Mesendoderm (in vitro differentiated cells): ENCODE data around the gene PRKCQ.

ENCODE experiments used
- DNase-seq: peaks from one replicate; pipeline ENCODE4 v3.0.0; 2013
- H2AK5ac ChIP-seq: 2 replicates; pipeline ENCODE4 v1.6.1; 2013; ENCODE audit warnings: low read length, inconsistent platforms
- H2BK120ac ChIP-seq: 2 replicates; pipeline ENCODE4 v1.6.1; 2013; ENCODE audit warnings: low read depth, mild to moderate bottlenecking, low read length, moderate library complexity, mixed read lengths
- H2BK15ac ChIP-seq: replicated peaks from 2 replicates; pipeline ENCODE4 v1.6.1; 2013; ENCODE audit warnings: low read depth, mild to moderate bottlenecking, moderate library complexity
- H2BK5ac ChIP-seq: 2 replicates; pipeline ENCODE4 v1.6.1; 2013; ENCODE audit warnings: low read length, inconsistent platforms
- H3K18ac ChIP-seq: 2 replicates; pipeline ENCODE4 v1.6.1; 2013; ENCODE audit warnings: mild to moderate bottlenecking, low read length, mixed read lengths
- H3K23ac ChIP-seq: one replicate; pipeline ENCODE4 v1.6.1; 2013; ENCODE audit warnings: low read length
- H3K27ac ChIP-seq: 2 replicates; pipeline ENCODE4 v1.5.1; 2013; ENCODE audit warnings: low read depth, mild to moderate bottlenecking, inconsistent platforms, low read length, moderate library complexity
- H3K27me3 ChIP-seq: 2 replicates; pipeline ENCODE4 v1.6.1; 2013; ENCODE audit warnings: low read length, control low read depth, mild to moderate bottlenecking, inconsistent platforms; ENCODE audit not compliant: insufficient read depth, poor library complexity
- H3K36me3 ChIP-seq: 2 replicates; pipeline ENCODE4 v1.6.1; 2013; ENCODE audit warnings: low read length, inconsistent platforms; ENCODE audit not compliant: control insufficient read depth, insufficient read depth
- H3K4ac ChIP-seq: one replicate; pipeline ENCODE4 v1.6.1; 2013; ENCODE audit warnings: low read depth, mild to moderate bottlenecking, low read length, moderate library complexity
- H3K4me1 ChIP-seq: 2 replicates; pipeline ENCODE4 v1.6.1; 2013; ENCODE audit warnings: low read depth, low read length, inconsistent platforms; ENCODE audit not compliant: control insufficient read depth
- H3K4me2 ChIP-seq: 2 replicates; pipeline ENCODE4 v1.6.1; 2013; ENCODE audit warnings: low read length
- H3K4me3 ChIP-seq: 2 replicates; pipeline ENCODE4 v1.5.1; 2013; ENCODE audit warnings: mild to moderate bottlenecking, low read length
- H3K56ac ChIP-seq: one replicate; pipeline ENCODE4 v1.6.1; 2013; ENCODE audit warnings: low read length
- H3K79me1 ChIP-seq: 2 replicates; pipeline ENCODE4 v1.6.1; 2013; ENCODE audit warnings: low read length, inconsistent platforms
- H3K79me2 ChIP-seq: 2 replicates; pipeline ENCODE4 v1.6.1; 2013; ENCODE audit warnings: mild to moderate bottlenecking, low read length; ENCODE audit not compliant: control insufficient read depth, insufficient read depth
- H3K9ac ChIP-seq: 2 replicates; pipeline ENCODE4 v1.6.1; 2013; ENCODE audit warnings: low read length, inconsistent platforms
- H4K5ac ChIP-seq: one replicate; pipeline ENCODE4 v1.6.1; 2013; ENCODE audit warnings: low read length
- H4K8ac ChIP-seq: one replicate; pipeline ENCODE4 v1.6.1; 2013; ENCODE audit warnings: low read depth, mild to moderate bottlenecking, control low read depth, low read length, moderate library complexity
- WGBS: extraction: QIAGEN DNeasy Blood & Tissue Kit; methylation state at CpG from one replicate; pipeline ENCODE4 v1.1.7; 2013; ENCODE audit warnings: low lambda C conversion rate, missing lambda C conversion rate; ENCODE audit not compliant: insufficient coverage; ENCODE audit errors: extremely low coverage; 5-methylcytosine and 5-hydroxymethylcytosine counted together

Gene PRKCQ

DNA sequence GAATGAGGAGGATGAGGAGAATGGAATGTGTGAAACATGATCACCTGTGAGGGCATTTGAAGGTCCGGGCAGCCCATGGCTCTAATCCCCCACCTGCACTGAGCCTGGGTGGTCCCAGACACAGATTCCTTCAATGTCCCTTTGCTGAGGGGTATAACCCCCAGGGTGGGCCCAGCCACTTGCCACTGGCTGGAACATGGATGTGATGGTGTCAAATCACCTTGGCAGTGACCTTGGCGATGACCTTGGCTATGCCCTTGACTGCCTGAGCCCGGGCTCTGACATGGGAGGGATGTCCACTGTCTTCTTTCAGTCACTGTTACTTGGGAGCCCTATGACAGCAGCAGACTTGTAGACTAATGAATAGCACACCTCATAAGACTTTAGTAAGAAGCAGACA is 44.0 kb downstream of the PRKCQ start:
- no peaks in the 10 kb centered on the region for H3K79me1 ChIP-seq
- no peak overlapping the region for H3K9ac ChIP-seq
- WGBS: no CpG with 5 or more reads among the region's 3 CpGs
- H2BK120ac ChIP-seq: no peak overlapping the region
- no peak overlapping the region for H3K27ac ChIP-seq
- H4K5ac ChIP-seq: no peak overlapping the region
- H3K4me3 ChIP-seq: no peak overlapping the region
- no peak for DNase-seq
- no peak overlapping the region for H3K18ac ChIP-seq
- H3K27me3 ChIP-seq: no peaks in the 10 kb centered on the region
- H2AK5ac ChIP-seq: no peak overlapping the region
- no peak overlapping the region for H4K8ac ChIP-seq
- no peak overlapping the region for H2BK15ac ChIP-seq
- H3K56ac ChIP-seq: no peak overlapping the region
- no peak overlapping the region for H3K4me2 ChIP-seq
- H3K23ac ChIP-seq: no peak overlapping the region
- no peaks in the 10 kb centered on the region for H3K4me1 ChIP-seq
- no peaks in the 10 kb centered on the region for H3K36me3 ChIP-seq
- H3K79me2 ChIP-seq: no peaks in the 10 kb centered on the region
- H3K4ac ChIP-seq: no peak overlapping the region
- no peak overlapping the region for H2BK5ac ChIP-seq

DNA sequence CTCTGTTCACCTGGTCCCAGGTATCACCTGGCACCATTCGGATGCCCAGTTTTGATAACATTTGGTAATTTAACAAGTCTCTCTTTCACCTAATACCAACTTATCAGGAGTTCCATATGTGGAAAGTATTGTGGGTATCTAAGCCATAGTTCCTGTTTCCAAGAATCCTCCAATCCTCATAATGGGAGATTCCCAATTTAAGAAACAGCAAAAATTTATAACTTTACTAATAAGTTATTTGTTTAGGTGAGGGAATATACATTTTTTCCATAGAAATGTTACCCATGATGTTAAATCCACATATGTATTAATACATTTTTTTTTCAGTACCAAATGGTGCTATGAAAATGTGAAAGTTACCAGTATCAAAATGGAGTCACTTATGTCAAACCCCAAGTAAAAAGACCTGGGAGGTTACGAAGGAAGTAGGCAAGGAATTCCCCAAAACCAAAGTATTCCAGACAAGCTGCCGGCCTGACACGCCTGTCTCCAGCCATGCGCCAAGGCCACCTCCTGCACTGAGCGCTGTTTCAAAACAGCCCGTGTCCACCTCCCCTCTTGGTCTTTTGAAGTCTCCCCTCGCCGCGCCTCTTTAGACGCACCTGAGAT is 44.8 kb downstream of the PRKCQ start:
- Histone ChIP-seq H3K18ac (no peak overlapping the region), H3K4me3 (no peak overlapping the region), H3K4me1 (no peaks in the 10 kb centered on the region), H3K23ac (no peak overlapping the region), H3K4ac (no peak overlapping the region), H3K27ac (no peak overlapping the region), H3K36me3 (no peaks in the 10 kb centered on the region), H3K79me2 (no peaks in the 10 kb centered on the region), H3K27me3 (no peaks in the 10 kb centered on the region), H4K8ac (no peak overlapping the region), H2AK5ac (no peak overlapping the region), H2BK120ac (no peak overlapping the region), H4K5ac (no peak overlapping the region), H3K79me1 (no peaks in the 10 kb centered on the region), H3K9ac (no peak overlapping the region), H3K4me2 (no peak overlapping the region), H2BK15ac (no peak overlapping the region), H2BK5ac (no peak overlapping the region), H3K56ac (no peak overlapping the region)
- DNase-seq: no peak
- no CpG with 5 or more reads among the region's 11 CpGs for WGBS

DNA sequence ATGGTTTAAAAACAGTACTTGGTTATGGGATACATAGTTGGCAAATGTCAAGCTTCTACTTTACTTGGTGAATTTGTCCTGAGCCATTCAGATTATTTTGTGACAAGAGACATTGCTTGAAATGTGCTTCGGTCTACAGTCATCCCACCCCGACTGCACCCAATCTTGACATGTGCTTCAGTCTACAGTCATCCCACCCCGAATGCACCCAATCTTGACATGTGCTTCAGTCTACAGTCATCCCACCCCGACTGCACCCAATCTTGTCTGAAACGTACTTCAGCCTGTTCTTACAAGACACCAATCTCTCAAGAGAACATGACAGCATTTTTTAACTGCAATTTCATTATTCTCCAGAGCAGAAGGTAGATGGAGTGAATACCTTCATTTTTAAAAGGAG is 47.8 kb downstream of the PRKCQ start:
- Histone ChIP-seq H2BK120ac (no peak overlapping the region), H3K4me3 (no peak overlapping the region), H3K4me2 (no peak overlapping the region), H3K79me1 (no peaks in the 10 kb centered on the region), H3K4ac (no peak overlapping the region), H3K27me3 (no peaks in the 10 kb centered on the region), H3K4me1 (no peaks in the 10 kb centered on the region), H3K36me3 (no peaks in the 10 kb centered on the region), H3K56ac (no peak overlapping the region), H3K23ac (no peak overlapping the region), H3K18ac (no peak overlapping the region), H3K27ac (no peak overlapping the region), H3K9ac (no peak overlapping the region), H2BK15ac (no peak overlapping the region), H3K79me2 (no peaks in the 10 kb centered on the region), H2AK5ac (no peak overlapping the region), H4K8ac (no peak overlapping the region), H2BK5ac (no peak overlapping the region), H4K5ac (no peak overlapping the region)
- no peak for DNase-seq
- no CpG with 5 or more reads among the region's 5 CpGs for WGBS

DNA sequence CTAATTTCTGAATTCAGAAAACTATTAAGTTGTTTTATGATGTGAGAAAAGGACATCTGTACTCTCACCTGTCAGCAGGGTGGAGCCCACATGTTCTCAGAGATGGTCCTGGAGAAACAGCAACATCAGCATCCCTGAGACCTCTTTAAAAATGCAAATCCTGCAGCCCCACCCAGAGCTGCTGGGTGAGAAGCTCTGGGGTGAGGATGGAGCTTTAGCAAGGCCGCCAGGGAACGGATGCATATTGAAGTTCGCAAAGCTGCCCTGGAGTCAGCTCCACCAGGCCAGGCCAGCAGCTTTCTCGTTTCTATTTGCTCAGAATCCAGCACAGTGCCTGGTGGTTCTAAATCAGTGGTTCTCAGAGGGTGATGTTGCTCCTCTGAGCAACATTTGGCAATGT is 49.1 kb downstream of the PRKCQ start:
- Histone ChIP-seq H3K4me2 (no peak overlapping the region), H3K79me1 (no peaks in the 10 kb centered on the region), H2BK120ac (no peak overlapping the region), H3K23ac (no peak overlapping the region), H3K4me1 (no peaks in the 10 kb centered on the region), H3K27ac (no peak overlapping the region), H2BK15ac (no peak overlapping the region), H3K4me3 (no peak overlapping the region), H3K27me3 (no peaks in the 10 kb centered on the region), H3K4ac (no peak overlapping the region), H3K18ac (no peak overlapping the region), H2AK5ac (no peak overlapping the region), H3K36me3 (no peaks in the 10 kb centered on the region), H4K8ac (no peak overlapping the region), H4K5ac (no peak overlapping the region), H3K9ac (no peak overlapping the region), H3K56ac (no peak overlapping the region), H2BK5ac (no peak overlapping the region), H3K79me2 (no peaks in the 10 kb centered on the region)
- WGBS: no CpG with 5 or more reads among the region's 4 CpGs
- no peak for DNase-seq

DNA sequence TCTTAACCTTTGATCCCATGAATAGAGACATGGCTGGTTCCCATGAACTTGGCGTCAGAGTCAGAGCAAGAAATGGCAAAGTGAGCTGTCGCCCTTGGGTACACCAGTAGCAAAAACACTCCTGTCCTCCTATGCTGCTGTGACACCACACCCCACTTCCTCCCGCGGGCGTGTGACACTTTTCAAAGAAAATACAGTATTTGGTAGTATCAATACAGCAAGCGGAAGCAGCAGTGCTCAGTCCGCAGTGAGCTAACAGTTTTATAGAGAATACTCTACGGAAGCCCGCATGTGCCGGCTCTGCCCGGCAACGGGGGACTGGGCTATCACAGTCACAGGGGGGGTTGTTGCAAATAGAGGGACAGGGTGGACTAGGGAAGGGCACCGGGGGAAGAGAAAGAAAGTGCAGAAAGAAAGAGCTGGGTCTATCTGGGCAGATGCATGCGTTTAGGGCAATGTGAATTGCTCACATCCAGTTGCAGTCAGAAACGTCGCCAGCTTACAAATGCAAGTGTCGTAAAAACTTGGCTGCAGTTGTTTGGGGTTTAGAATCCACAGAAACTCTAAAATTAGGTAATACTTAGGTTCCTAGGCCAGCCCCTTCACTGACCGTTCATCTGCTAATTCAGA is 49.8 kb downstream of the PRKCQ start:
- Histone ChIP-seq H2BK15ac (no peak overlapping the region), H3K27ac (no peak overlapping the region), H3K4ac (no peak overlapping the region), H3K9ac (no peak overlapping the region), H3K4me3 (no peak overlapping the region), H3K18ac (no peak overlapping the region), H3K36me3 (no peaks in the 10 kb centered on the region), H3K23ac (no peak overlapping the region), H2BK5ac (no peak overlapping the region), H3K4me2 (no peak overlapping the region), H4K8ac (no peak overlapping the region), H3K56ac (no peak overlapping the region), H4K5ac (no peak overlapping the region), H3K27me3 (no peaks in the 10 kb centered on the region), H3K79me2 (no peaks in the 10 kb centered on the region), H2BK120ac (no peak overlapping the region), H3K79me1 (no peaks in the 10 kb centered on the region), H2AK5ac (no peak overlapping the region), H3K4me1 (no peaks in the 10 kb centered on the region)
- no peak for DNase-seq
- no CpG with 5 or more reads among the region's 18 CpGs for WGBS
